SK-N-SH (cell line): Measurements from ENCODE around the gene CMTM8. TPM values are rescaled to one million over a fixed set of nuclear protein-coding genes. Genes with fewer than 3 reads are reported as not detected.

Source experiments
- CTCF ChIA-PET: fragments of 300-600, 350-600 bp; formaldehyde crosslinking; extraction: SDS; loops from one replicate; lab custom pipeline; 2021; lab: Yijun Ruan, JAX
- POLR2A ChIA-PET: fragments of 350-600 bp; sonication (Branson Sonifier 250); formaldehyde crosslinking; extraction: SDS; loops from one replicate; lab custom pipeline; 2020; ENCODE audit warnings: antibody characterized with exemption, inconsistent platforms; lab: Yijun Ruan, JAX
- DNase-seq: peaks from one replicate; pipeline ENCODE4 v3.0.0; 2012
- H2AFZ ChIP-seq: fragments of 200-600 bp; sonication (generic); 2 replicates; pipeline ENCODE4 v1.8.1; 2016; ENCODE audit warnings: antibody characterized with exemption, mild to moderate bottlenecking, low read depth
- H3F3A ChIP-seq: fragments of 200-600 bp; sonication (generic); replicated peaks from 2 replicates; pipeline ENCODE3; 2016; ENCODE audit warnings: antibody characterized with exemption, mild to moderate bottlenecking; ENCODE audit not compliant: insufficient read depth
- H3K27ac ChIP-seq, 2 experiments: fragments of 200-500 bp in 1 of 2; fragments of 200-600 bp in 1 of 2; sonication (Bioruptor generic) in 1 of 2; sonication (generic), shearing (Covaris generic) in 1 of 2; 2 replicates each; pipeline versions ENCODE4 v1.5.1 to v1.6.1; 2014 to 2016; ENCODE audit warnings: low read depth in 2 of 2, inconsistent platforms in 1 of 2, low read length in 1 of 2, mild to moderate bottlenecking in 1 of 2, mixed read lengths in 1 of 2
- H3K27me3 ChIP-seq: fragments of 200-600 bp; sonication (generic), shearing (Covaris generic); 2 replicates; pipeline ENCODE4 v1.6.1; 2016; ENCODE audit warnings: mixed run types; ENCODE audit not compliant: insufficient read depth
- H3K36me3 ChIP-seq, 2 experiments: fragments of 200-500 bp in 1 of 2; fragments of 200-600 bp in 1 of 2; sonication (Bioruptor generic) in 1 of 2; sonication (generic) in 1 of 2; replicated peaks in 1 of 2; 2 replicates each; pipeline versions ENCODE3 to v1.5.1; 2014 to 2016; ENCODE audit warnings: low read length in 1 of 2, mild to moderate bottlenecking in 1 of 2; ENCODE audit not compliant: insufficient read depth in 2 of 2, control insufficient read depth in 1 of 2
- H3K4me1 ChIP-seq, 2 experiments: fragments of 200-500 bp in 1 of 2; fragments of 200-600 bp in 1 of 2; sonication (Bioruptor generic) in 1 of 2; sonication (generic), shearing (Covaris generic) in 1 of 2; 2 replicates each; pipeline versions ENCODE4 v1.5.1 to v1.6.1; 2014 to 2016; ENCODE audit warnings: low read depth in 1 of 2, low read length in 1 of 2, mixed run types in 1 of 2; ENCODE audit not compliant: insufficient read depth in 2 of 2, control insufficient read depth in 1 of 2
- H3K4me2 ChIP-seq: fragments of 200-600 bp; sonication (generic), shearing (Covaris generic); 2 replicates; pipeline ENCODE4 v1.6.1; 2017; ENCODE audit warnings: mixed run types
- H3K4me3 ChIP-seq, 2 experiments: fragments of 200-500 bp in 1 of 2; fragments of 200-600 bp in 1 of 2; sonication (Bioruptor generic) in 1 of 2; sonication (generic), shearing (Covaris generic) in 1 of 2; 2 replicates each; pipeline versions ENCODE4 v1.5.1 to v1.8.1; 2014 to 2016; ENCODE audit warnings: low read depth in 2 of 2, inconsistent platforms in 1 of 2, low read length in 1 of 2, mild to moderate bottlenecking in 1 of 2, mixed read lengths in 1 of 2, moderate library complexity in 1 of 2
- H3K79me2 ChIP-seq: fragments of 200-600 bp; sonication (generic); 2 replicates; pipeline ENCODE4 v1.8.1; 2017; ENCODE audit warnings: mild to moderate bottlenecking; ENCODE audit not compliant: insufficient read depth
- H3K9ac ChIP-seq: fragments of 200-600 bp; sonication (generic); 2 replicates; pipeline ENCODE4 v1.6.1; 2017; ENCODE audit warnings: mixed run types
- H3K9me2 ChIP-seq: fragments of 200-600 bp; sonication (generic); 2 replicates; pipeline ENCODE4 v1.6.1; 2017; ENCODE audit warnings: mixed run types
- H3K9me3 ChIP-seq: fragments of 200-600 bp; sonication (generic); 2 replicates; pipeline ENCODE4 v1.6.1; 2017; ENCODE audit warnings: mixed run types, mild to moderate bottlenecking, moderate library complexity
- H4K20me1 ChIP-seq: fragments of 200-600 bp; sonication (generic); 2 replicates; pipeline ENCODE4 v1.6.1; 2017; ENCODE audit warnings: mild to moderate bottlenecking, mixed run types; ENCODE audit not compliant: insufficient read depth
- EZH2phosphoT487 ChIP-seq: fragments of 200-600 bp; sonication (generic); IDR thresholded peaks from 2 replicates; pipeline ENCODE4 v1.6.1; 2017; ENCODE audit warnings: low read depth, mixed run types, mild to moderate bottlenecking, antibody characterized with exemption, moderate library complexity, borderline replicate concordance
- FOSL2 ChIP-seq: IDR thresholded peaks from 2 replicates; pipeline ENCODE4 v1.4.0; 2012; ENCODE audit warnings: low read depth, mild to moderate bottlenecking, moderate library complexity, borderline replicate concordance
- FOXM1 ChIP-seq: IDR thresholded peaks from 2 replicates; pipeline ENCODE4 v1.4.0; 2012; ENCODE audit warnings: low read depth, mild to moderate bottlenecking
- GABPA ChIP-seq: IDR thresholded peaks from 2 replicates; pipeline ENCODE4 v1.4.0; 2012; ENCODE audit warnings: low read depth, mild to moderate bottlenecking
- GATA2 ChIP-seq: sonication (generic); formaldehyde crosslinking; IDR thresholded peaks from 2 replicates; pipeline ENCODE4 v1.5.0; 2020; ENCODE audit warnings: mild to moderate bottlenecking, missing genetic modification reagents
- MAX ChIP-seq: IDR thresholded peaks from 2 replicates; pipeline ENCODE4 v1.4.0; 2012; ENCODE audit warnings: low read depth
- MXI1 ChIP-seq: IDR thresholded peaks from 2 replicates; pipeline ENCODE4 v1.6.1; 2012; ENCODE audit warnings: mild to moderate bottlenecking, low read depth, low read length, improper control_type of control experiment
- PBX3 ChIP-seq: IDR thresholded peaks from 2 replicates; pipeline ENCODE4; 2012
- RAD21 ChIP-seq: IDR thresholded peaks from 2 replicates; pipeline ENCODE4 v1.6.1; 2012; ENCODE audit warnings: mild to moderate bottlenecking, low read length
- RCOR1 ChIP-seq: fragments of 150-350 bp; IDR thresholded peaks from 2 replicates; pipeline ENCODE4 v1.6.1; 2017; ENCODE audit warnings: antibody characterized with exemption, low read length
- REST ChIP-seq: IDR thresholded peaks from 2 replicates; pipeline ENCODE4 v1.6.1; 2012; ENCODE audit warnings: mild to moderate bottlenecking, low read depth, low read length, moderate library complexity
- RXRA ChIP-seq: IDR thresholded peaks from 2 replicates; pipeline ENCODE4 v1.4.0; 2012; ENCODE audit warnings: low read depth, mild to moderate bottlenecking, borderline replicate concordance
- SIN3A ChIP-seq: IDR thresholded peaks from 2 replicates; pipeline ENCODE4 v1.6.1; 2012; ENCODE audit warnings: low read depth, mild to moderate bottlenecking, low read length, moderate library complexity, borderline replicate concordance
- TAF1 ChIP-seq: IDR thresholded peaks from 2 replicates; pipeline ENCODE4 v1.6.1; 2012; ENCODE audit warnings: low read depth, mild to moderate bottlenecking, low read length, moderate library complexity, borderline replicate concordance
- TCF12 ChIP-seq: IDR thresholded peaks from 2 replicates; pipeline ENCODE4 v1.4.0; 2012
- USF1 ChIP-seq: IDR thresholded peaks from 2 replicates; pipeline ENCODE4 v1.4.0; 2012; ENCODE audit warnings: low read depth, borderline replicate concordance
- WGBS: methylation state at CpG from one replicate; pipeline ENCODE4 v1.1.6; 2017; ENCODE audit warnings: low lambda C conversion rate; 5-methylcytosine and 5-hydroxymethylcytosine counted together
- polyA plus RNA-seq, 3 experiments: library from polyadenylated mRNA; depleted of rRNA; stranded (reverse); fragments of >200 nt; gene quantifications; 2 replicates each; pipeline ENCODE4 v1.2.3, GENCODE V29; 2012

CMTM8 gene
- polyA plus RNA-seq, 1 of the 3 experiments (the other 2 are of a cell fraction) = 9.7 TPM

GRCh38 chr3:32372213-32372490 lies 133.7 kb downstream of the CMTM8 start (continued):
- TF ChIP-seq TCF12 (no peak), SIN3A (no peak), GABPA (no peak)

- H3K4me2 ChIP-seq = no peak overlapping the region
- H3F3A ChIP-seq = no peaks in the 10 kb centered on the region
- no peaks in the 10 kb centered on the region for H3K4me1 ChIP-seq
- no peak for TF ChIP-seq GATA2 (CRISPR knock-in tag)
- TF ChIP-seq USF1 = no peak
- TF ChIP-seq MXI1 = no peak
- no peak for TF ChIP-seq RXRA
- TF ChIP-seq FOSL2 = no peak
- no peak for TF ChIP-seq FOXM1
- TF ChIP-seq TAF1 = no peak
- TF ChIP-seq RCOR1 = no peak
- no peak for TF ChIP-seq GABPA
- no peak for TF ChIP-seq EZH2phosphoT487
- TF ChIP-seq MAX = no peak
- no peak for TF ChIP-seq RAD21
- no peak for TF ChIP-seq PBX3
- H3K9me3 ChIP-seq = no peaks in the 10 kb centered on the region
- H3K79me2 ChIP-seq = no peaks in the 10 kb centered on the region
- H3K9ac ChIP-seq = no peak overlapping the region
- 80% methylated on average over 5 of the region's 5 CpGs for WGBS
- H2AFZ ChIP-seq = no peak overlapping the region
- no peaks in the 10 kb centered on the region for H4K20me1 ChIP-seq
- ChIA-PET POLR2A (no interaction called here), CTCF (interaction anchor here (2.1 to 6.7 kb wide), 4 partner anchors 11 to 354 kb away, joined by 6 to 98 read pairs (median 36); no protein-coding TSS in a partner anchor)
- no peak for DNase-seq
- H3K4me3 ChIP-seq = no peak overlapping the region
- no peaks in the 10 kb centered on the region for H3K27me3 ChIP-seq
- no peak overlapping the region for H3K27ac ChIP-seq
- H3K36me3 ChIP-seq = no peaks in the 10 kb centered on the region
- no peaks in the 10 kb centered on the region for H3K9me2 ChIP-seq
Measured at GRCh38 chr3:32373276-32373675, 134.8 kb downstream of the CMTM8 start.

- H3K36me3 ChIP-seq = no peaks in the 10 kb centered on the region
- H3K9me2 ChIP-seq = no peaks in the 10 kb centered on the region
- H3K27ac ChIP-seq = no peak overlapping the region
- CTCF ChIA-PET = interaction anchor here (1.0 to 6.7 kb wide), 11 partner anchors 11 to 355 kb away, joined by 3 to 98 read pairs (median 6); partner anchors contain the start of gene CMTM6
- no peak overlapping the region for H3K4me2 ChIP-seq
- no peak for TF ChIP-seq RXRA
- TF ChIP-seq MXI1 = no peak
- TF ChIP-seq REST = no peak
- no peak for TF ChIP-seq TCF12
- TF ChIP-seq, all 33 proteins: peak for 0
- H3K4me1 ChIP-seq = no peaks in the 10 kb centered on the region
- DNase-seq = no peak
- no peaks in the 10 kb centered on the region for H3F3A ChIP-seq
- no peak overlapping the region for H3K9ac ChIP-seq
- H3K79me2 ChIP-seq = no peaks in the 10 kb centered on the region
- 82% methylated on average over 5 of the region's 5 CpGs for WGBS
- H3K9me3 ChIP-seq = no peaks in the 10 kb centered on the region
- no peak overlapping the region for H2AFZ ChIP-seq
- H4K20me1 ChIP-seq = no peaks in the 10 kb centered on the region
- no peaks in the 10 kb centered on the region for H3K27me3 ChIP-seq
- POLR2A ChIA-PET = no interaction called here
- H3K4me3 ChIP-seq = no peak overlapping the region
Measured at GRCh38 chr3:32373844-32374243, 135.4 kb downstream of the CMTM8 start.
